LNCAP (cell line): ENCODE data around the gene HSPA14.

Experiments used
- TF ChIP-seq, protein P1 (sequence below): fragments of 450-650 bp; IDR thresholded peaks from 2 replicates; pipeline ENCODE4 v1.5.1; 2017; ENCODE audit warnings: mild to moderate bottlenecking

The HSPA14 gene, protein sequence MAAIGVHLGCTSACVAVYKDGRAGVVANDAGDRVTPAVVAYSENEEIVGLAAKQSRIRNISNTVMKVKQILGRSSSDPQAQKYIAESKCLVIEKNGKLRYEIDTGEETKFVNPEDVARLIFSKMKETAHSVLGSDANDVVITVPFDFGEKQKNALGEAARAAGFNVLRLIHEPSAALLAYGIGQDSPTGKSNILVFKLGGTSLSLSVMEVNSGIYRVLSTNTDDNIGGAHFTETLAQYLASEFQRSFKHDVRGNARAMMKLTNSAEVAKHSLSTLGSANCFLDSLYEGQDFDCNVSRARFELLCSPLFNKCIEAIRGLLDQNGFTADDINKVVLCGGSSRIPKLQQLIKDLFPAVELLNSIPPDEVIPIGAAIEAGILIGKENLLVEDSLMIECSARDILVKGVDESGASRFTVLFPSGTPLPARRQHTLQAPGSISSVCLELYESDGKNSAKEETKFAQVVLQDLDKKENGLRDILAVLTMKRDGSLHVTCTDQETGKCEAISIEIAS

DNA sequence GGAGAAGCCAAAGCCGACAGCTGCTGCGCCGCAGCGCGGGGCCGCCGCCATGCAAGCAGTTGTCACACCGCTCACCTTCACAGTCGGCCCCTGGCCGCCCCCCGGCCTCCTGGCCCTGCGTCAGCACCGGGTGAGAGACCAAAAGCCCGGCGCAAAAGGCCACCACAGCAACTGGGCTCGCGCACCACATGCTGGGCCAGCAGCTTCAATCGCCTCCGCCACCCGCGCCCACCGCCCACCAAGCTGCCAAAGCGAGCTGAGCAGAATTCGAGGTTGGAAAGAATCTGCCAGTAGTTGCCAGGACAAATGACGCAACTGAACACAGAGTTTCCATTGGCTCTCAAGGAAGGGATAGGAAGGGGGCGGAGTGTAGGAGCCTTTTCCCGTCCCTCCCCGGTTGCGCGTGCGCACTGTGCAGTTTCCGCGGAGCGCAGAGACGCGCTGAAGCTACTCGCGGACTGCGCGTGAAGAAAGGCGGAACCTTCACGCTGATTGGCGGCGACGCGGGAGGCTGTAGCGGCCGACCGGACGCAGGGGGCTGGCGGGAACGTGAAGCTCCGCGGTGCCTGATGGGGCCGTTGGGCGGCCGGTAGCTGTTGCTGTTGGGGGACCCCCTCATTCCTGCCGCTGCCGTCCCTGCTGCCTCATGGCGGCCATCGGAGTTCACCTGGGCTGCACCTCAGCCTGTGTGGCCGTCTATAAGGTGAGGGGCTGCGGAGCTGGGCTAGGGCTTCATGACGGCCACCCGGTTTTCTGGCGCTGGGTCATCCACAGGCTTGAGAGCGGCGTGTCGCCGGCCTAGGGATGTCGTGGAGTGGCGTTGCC is at the start of gene HSPA14, which contains the start of the genes CDNF and MSANTD7:
HSPA14 (plus strand) TSS at position 550 of the 825 bp plus-strand sequence; CDS start at position 647, 97 bp downstream.
CDNF (minus strand) TSS at position 281 of the 825 bp plus-strand sequence; CDS start at position 190, 91 bp downstream.
MSANTD7 (plus strand) TSS at position 550 of the 825 bp plus-strand sequence. CDS start 3,979 bp downstream, outside the sequence.
- TF ChIP-seq, protein P1, sequence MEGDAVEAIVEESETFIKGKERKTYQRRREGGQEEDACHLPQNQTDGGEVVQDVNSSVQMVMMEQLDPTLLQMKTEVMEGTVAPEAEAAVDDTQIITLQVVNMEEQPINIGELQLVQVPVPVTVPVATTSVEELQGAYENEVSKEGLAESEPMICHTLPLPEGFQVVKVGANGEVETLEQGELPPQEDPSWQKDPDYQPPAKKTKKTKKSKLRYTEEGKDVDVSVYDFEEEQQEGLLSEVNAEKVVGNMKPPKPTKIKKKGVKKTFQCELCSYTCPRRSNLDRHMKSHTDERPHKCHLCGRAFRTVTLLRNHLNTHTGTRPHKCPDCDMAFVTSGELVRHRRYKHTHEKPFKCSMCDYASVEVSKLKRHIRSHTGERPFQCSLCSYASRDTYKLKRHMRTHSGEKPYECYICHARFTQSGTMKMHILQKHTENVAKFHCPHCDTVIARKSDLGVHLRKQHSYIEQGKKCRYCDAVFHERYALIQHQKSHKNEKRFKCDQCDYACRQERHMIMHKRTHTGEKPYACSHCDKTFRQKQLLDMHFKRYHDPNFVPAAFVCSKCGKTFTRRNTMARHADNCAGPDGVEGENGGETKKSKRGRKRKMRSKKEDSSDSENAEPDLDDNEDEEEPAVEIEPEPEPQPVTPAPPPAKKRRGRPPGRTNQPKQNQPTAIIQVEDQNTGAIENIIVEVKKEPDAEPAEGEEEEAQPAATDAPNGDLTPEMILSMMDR, result no peak

DNA sequence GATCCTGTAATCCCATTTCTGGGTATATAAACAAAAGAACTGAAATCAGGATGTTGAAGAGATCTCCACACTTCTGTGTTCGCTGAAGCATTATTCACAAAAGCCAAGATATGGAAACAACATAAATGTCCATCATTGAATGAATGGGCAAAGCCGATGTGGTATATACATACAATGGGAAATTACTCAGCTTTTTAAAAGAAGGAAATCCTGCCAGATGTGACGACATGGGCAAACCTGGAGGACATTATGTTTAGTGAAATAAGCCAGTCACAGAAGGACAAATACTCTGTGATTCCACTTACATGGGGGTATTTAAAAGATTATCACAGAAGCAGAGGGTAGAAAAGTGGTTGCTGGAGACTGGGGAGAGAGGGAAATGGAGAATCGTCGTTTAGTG is 39.5 kb upstream of the HSPA14 start:
- TF ChIP-seq, protein P1, result no peak

DNA sequence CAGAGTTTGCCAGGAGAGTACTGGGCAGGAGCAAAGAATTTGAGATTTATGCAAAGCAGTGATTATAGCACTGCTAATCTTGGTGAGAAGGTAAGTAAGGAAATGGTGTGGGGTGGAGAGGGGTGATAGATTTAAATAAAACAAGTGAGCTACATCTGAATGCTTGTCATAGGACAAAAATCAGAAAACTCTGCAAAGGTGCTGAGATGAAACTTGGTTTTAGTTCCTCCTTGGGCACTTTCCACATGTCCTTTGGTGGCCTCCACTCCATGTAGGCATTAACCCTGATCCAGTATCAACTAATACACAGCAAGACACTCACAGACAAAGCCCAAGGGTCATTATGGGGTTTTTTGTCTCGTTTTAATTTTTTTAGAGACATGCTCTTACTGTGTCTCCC is 37.7 kb upstream of the HSPA14 start:
- TF ChIP-seq, protein P1, result no peak

DNA sequence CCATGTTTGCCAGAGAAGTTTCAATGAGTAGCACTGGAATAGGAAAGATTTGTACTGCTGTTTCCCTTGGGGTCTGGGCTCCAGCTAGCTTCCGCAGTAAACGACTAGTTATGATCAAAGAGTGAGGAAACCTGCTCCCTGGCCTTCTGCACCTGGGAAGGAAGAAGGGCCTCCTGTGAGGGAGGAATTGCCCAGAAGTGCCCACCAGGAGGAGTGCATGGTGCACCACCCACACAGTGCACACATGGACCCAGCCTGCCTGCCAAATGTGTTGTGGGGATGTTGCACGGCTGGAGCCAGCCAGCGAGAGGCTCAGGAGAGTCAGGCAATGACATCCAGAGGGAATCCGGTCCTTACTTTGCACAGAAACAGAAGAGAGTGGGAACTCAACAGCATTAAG is 36.4 kb upstream of the HSPA14 start:
- TF ChIP-seq, protein P1, result no peak

DNA sequence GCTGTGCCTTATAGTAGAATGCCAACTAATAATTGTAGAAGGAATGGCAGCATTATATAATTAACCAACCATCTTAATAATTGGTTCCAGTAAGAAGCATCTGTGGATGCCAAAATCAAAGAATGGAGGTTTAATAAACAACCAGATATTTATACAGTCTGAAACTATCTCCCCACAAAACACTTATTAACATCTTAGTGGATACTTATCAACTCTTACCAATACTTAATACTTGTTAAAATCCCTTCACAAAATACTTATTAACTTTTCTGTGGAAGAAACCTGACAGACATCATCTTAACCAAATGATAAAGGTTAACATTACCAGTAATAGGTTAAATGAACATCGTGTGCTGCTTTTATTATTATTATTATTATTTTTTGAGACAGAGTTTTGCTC is 34.3 kb upstream of the HSPA14 start:
- TF ChIP-seq, protein P1, result no peak

DNA sequence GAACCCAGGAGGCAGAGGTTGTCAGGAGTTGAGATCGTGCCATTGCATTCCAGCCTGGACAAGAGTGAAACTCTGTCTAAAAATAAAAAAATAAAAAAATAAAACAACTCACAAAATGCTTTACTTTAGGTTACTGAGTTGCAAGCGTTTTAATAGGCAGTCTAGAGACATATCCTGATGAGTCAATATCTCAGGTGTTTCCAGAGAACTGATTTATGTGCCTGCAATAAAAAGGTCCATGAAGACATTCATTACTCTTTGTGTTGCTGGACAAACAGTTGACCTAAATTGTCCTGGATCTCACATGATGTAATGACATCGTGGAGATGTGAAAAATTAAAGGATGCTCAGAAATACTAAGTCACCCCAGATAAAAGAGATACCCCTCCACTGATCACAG is 31.8 kb upstream of the HSPA14 start:
- TF ChIP-seq, protein P1, result no peak
